ENCODE results near the gene SRRT.
"Not testable (repeated sequence)": the region's sequence is repeated elsewhere in the genome, so short reads cannot be mapped to it uniquely, and the experiment has no call there.

SRRT gene

GRCh38 chr7:100895701-100895955 lies 20.7 kb downstream of the SRRT start, which contains the start of gene ACHE:
Gene ACHE, minus strand, starts transcription at chr7:100895888. Its CDS starts 1,656 bp downstream, at chr7:100894232.
- FAIRE-seq = no peak

- no peak for FAIRE-seq
These were observed 21.2 kb downstream of the SRRT start for GRCh38 chr7:100895956-100896731.

- no peak for FAIRE-seq
These were observed 22.1 kb downstream of the SRRT start for GRCh38 chr7:100896732-100897608.

- no peak for FAIRE-seq
These were observed 23.0 kb downstream of the SRRT start for GRCh38 chr7:100897772-100898454.

- no peak for FAIRE-seq
These were observed 24.5 kb downstream of the SRRT start for GRCh38 chr7:100899432-100899831.

GRCh38 chr7:100900978-100901377 lies 26.1 kb downstream of the SRRT start:
- FAIRE-seq = no peak

GRCh38 chr7:100901921-100902332 lies 27.0 kb downstream of the SRRT start:
- FAIRE-seq = no peak

GRCh38 chr7:100902638-100903037 lies 27.7 kb downstream of the SRRT start:
- FAIRE-seq = no peak

- FAIRE-seq = no peak
These were observed 33.6 kb downstream of the SRRT start for GRCh38 chr7:100908512-100908911.

GRCh38 chr7:100910443-100910842 lies 35.5 kb downstream of the SRRT start:
- FAIRE-seq = not testable (repeated sequence)

- no peak for FAIRE-seq
These were observed 36.6 kb downstream of the SRRT start for GRCh38 chr7:100911484-100911883.

- FAIRE-seq = no peak
These were observed 39.4 kb downstream of the SRRT start for GRCh38 chr7:100914208-100914878.

GRCh38 chr7:100914879-100915447 lies 40.1 kb downstream of the SRRT start:
- FAIRE-seq = no peak

- FAIRE-seq = not testable (repeated sequence)
These were observed 44.4 kb downstream of the SRRT start for GRCh38 chr7:100919335-100919734.

- FAIRE-seq = not testable (repeated sequence)
These were observed 45.0 kb downstream of the SRRT start for GRCh38 chr7:100919779-100920437.

- no peak for FAIRE-seq
These were observed 46.1 kb downstream of the SRRT start for GRCh38 chr7:100921039-100921438.

GRCh38 chr7:100923616-100924015 lies 48.7 kb downstream of the SRRT start:
- FAIRE-seq = not testable (repeated sequence)

- FAIRE-seq = no peak
These were observed 54.9 kb downstream of the SRRT start for GRCh38 chr7:100929808-100930174.

- no peak for FAIRE-seq
These were observed 58.8 kb downstream of the SRRT start for GRCh38 chr7:100933734-100934133.

GRCh38 chr7:100935381-100935780 lies 60.5 kb downstream of the SRRT start:
- FAIRE-seq = not testable (repeated sequence)

- FAIRE-seq = not testable (repeated sequence)
These were observed 61.3 kb downstream of the SRRT start for GRCh38 chr7:100936167-100936566.

All from A204.1 (cell line).